HG02885 (cell line): ENCODE measurements around the gene DLGAP1.

Source experiments
- ATAC-seq: cut with Tn5 transposase; IDR thresholded peaks from one replicate; pipeline ENCODE4 v1.9.1; 2021; ENCODE audit warnings: mild to moderate bottlenecking; ENCODE audit not compliant: unreplicated experiment, poor library complexity

The DLGAP1 gene

GRCh38 chr18:3538954-3539617, 916.0 kb downstream of the DLGAP1 start:
- no peak for ATAC-seq

GRCh38 chr18:3538456-3538855, 916.7 kb downstream of the DLGAP1 start:
- ATAC-seq: no peak

DNA sequence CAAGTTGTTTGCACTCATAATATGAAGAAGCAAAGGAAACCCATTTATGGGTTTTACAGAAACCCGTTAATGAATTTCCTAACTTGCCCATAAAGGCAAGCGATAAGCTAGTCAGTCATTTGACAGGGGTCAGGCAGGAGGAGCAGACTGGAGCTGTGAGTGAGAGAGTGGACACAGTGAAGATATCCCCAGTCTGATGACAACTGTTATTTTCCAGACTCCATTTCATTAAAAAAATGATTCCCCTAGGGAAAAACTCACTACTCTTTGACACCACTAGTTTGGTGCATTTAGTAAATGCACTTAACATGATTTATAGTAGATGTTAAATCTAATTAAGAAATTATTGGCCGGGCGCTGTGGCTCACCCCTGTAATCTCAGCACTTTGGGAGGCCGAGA, 924.3 kb downstream of the DLGAP1 start:
- ATAC-seq: no peak

DNA sequence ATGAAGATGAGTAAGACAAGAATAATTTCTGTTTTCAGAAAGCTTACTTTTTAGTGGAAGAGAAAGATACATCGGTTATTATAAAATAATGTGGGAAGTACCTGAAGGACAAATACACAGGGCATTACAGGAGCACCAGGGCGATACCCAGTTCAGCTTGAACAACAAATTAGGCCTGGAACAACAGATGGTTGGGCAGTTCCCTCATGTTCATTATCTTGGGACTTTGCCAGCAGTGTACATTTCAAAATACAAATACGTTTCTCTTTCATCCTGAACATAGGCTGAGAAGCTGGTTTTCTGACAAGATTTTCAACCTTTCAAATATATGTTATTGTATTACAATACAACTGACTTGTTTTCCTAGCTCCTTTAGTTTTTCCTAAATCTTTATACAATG, 925.5 kb downstream of the DLGAP1 start:
- ATAC-seq: no peak

- ATAC-seq: no peak
Measured at GRCh38 chr18:3529077-3529476, 926.0 kb downstream of the DLGAP1 start.

DNA sequence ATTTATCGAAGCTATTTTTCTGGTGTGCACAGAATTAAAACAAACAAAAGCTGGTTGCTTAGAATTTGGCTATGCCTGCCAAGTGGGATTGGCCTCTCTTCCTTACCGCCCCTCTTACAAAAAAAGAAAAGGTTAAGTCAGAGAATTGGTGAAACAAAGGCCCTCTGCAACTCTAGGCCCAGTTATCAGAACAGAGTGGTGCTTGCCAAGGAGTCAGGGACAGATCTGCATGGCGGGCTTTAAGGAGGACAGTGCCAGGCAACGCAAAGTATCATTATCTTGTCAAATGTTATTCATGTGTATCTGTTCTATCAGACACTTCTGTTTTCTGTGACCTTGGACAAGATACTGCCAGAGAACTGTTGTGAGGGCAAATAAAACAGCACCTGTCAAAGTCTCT, 926.9 kb downstream of the DLGAP1 start:
- no peak for ATAC-seq

- ATAC-seq: peak; percentile 46
Measured at GRCh38 chr18:3526421-3527354, 928.4 kb downstream of the DLGAP1 start.

- ATAC-seq: peak; percentile 81
Measured at GRCh38 chr18:3525870-3526420, 929.2 kb downstream of the DLGAP1 start.

DNA sequence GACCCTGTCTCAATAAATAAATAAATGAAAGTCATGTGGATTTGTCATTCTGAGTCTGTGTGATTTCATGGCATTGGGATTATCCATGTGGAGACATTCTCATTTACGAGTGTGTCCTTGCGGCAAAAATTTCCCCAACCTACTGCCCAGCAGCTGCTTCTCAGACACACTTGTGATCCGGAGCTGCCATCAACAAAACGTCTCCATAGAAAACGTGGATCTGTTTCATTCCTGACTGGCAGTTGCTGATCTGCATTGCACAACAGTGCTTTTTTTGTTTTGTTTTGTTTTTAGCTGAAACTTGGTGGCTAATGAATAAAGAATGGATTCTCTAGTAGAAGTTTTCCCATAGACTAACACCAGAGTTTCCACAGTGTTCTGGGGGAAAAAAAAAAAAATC, 930.4 kb downstream of the DLGAP1 start:
- ATAC-seq: no peak

DNA sequence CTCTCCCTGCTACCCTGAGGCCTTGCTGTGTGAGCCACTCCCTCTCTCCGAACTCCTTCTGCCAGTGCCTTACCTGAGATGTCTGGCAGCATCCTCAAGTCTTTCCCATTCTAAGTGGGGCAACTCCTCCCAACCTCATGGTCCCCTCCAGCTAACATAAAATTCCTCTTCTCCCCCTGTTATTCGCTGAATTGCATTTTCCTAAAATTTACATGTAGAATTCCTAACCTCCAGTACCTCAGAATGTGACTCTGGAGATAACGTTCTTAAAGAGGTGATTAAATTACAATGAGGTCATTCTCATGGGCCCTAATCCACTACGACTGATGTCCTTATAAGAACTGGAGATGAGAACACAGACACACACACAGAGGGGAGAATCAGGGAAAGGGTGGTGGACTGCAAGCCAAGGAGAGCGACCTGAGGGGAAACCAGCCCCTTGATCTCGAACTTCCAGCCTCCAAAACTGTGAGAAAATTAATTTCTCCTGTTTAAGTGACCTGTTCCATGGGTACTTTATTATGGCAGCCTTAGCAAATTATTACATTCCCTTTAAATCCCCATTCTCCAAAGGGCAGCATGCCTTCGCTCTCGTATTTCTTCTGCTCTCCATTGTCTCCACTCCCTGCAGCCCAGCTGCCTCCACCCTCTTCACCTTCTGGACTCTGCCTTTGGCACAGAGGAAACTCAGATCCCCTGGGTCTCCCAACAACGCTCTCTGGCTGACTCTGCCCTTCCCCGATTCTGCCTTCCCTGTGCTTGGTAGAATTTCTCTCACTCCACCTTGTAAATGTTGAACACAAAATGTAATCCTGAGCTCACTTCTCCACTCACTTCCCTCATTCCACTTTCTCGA, 934.6 kb downstream of the DLGAP1 start:
- no peak for ATAC-seq

DNA sequence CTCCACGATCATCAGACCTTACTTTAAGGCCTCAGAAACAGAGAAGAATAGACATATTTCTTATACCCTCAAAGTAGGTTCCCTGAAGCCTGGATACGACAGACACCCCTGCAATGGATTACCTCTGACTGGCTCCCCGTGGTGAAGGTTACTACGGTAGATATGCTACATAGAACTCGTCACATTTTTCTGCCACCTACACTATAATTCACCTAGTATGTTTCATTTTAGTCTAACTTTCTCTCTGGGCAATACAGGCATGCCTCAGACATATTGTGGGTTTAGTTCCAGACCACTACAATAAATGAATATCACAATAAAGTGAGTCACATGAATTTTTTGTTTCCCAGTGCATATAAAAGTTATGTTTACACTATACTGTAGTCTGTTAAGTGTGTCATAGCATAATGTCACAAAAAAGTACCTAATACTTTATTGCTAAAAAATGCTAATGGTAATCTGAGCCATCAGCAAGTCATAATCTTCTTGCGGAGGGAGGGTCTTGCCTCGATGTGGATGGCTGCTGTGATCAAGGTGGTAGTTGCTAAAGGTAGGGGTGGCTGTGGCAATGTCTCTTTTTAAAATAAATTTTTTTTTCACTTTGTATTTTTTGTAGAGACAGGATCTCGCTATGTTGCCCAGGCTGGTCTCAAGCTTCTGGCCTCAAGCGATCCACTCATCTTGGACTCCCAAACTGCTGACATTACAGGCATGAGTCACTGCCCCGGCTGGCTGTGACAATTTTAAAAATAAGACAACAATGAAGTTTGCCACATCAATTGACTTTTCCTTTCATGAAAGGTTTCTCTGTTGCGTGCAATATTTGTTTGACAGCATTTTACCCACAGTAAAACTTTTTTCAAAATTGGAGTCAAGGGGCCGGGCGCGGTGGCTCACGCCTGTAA, 940.5 kb downstream of the DLGAP1 start:
- no peak for ATAC-seq

- peak; percentile 92 for ATAC-seq
Measured at GRCh38 chr18:3513481-3513880, 941.6 kb downstream of the DLGAP1 start.

- no peak for ATAC-seq
Measured at GRCh38 chr18:3511980-3512379, 943.1 kb downstream of the DLGAP1 start.

- ATAC-seq: no peak
Measured at GRCh38 chr18:3510896-3511295, 944.2 kb downstream of the DLGAP1 start.

DNA sequence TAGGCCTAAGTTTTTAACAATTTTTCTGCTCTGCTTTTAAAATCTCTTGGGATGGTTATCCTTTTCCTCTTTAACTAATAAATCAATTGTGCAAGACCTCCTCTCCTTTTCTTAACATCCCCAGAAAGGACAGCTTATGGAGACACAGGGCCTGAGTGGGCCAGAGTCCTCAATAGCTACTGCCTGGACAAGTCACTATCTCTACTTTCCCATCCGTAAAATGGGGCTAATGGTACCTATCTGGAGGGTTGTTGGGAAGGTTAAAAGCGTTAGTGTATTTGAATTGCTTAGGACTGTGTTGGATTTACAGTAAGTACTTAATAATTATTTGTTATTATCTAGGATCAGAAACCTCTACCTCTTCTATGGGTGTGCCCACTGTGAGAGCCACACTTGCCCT, 945.1 kb downstream of the DLGAP1 start:
- ATAC-seq: no peak

DNA sequence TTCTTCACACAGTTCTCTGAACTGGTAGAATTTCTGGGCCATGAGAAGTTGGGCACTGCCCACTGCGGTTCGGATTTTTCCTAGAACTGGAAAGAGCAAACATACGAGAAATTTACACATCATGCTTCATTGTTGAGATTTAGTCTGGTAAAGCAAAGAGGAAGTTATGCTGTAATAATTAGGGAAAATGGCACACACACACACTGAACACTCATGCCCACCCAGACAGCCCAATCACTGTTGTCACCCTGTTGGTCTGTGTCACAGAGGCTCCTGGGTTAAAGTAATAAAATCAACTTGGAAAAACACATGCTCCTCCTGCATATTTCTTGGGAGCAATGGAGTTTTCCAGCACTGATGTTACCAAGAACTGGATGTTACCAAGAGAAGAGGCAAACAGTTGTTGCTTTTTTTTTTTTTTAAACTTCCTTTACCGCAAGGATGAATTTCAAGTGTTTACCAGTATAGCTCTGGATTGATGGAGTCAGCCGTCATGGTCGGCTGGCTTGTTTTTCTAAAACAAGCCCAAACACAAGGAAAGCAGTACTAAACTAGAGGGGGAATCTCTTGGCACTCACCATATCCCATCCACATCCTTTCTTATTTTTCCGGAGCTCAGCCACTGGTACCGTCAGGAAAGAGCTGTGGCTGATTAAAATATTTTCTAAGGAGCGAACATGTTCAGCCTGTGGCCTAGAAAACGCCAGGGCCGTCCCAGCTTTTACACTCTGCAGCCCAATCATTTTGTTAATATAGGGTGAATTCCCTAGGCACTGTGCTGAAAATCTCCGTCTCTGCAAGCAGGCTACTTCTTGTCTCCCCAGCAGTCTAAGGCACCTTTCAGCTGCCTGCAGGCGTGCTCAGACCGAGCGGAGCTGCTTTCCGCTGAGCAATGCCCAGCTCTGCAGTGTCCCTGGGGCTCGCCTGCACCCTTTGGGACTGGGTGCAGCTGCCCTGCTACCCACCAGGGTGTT, 946.2 kb downstream of the DLGAP1 start:
- no peak for ATAC-seq

DNA sequence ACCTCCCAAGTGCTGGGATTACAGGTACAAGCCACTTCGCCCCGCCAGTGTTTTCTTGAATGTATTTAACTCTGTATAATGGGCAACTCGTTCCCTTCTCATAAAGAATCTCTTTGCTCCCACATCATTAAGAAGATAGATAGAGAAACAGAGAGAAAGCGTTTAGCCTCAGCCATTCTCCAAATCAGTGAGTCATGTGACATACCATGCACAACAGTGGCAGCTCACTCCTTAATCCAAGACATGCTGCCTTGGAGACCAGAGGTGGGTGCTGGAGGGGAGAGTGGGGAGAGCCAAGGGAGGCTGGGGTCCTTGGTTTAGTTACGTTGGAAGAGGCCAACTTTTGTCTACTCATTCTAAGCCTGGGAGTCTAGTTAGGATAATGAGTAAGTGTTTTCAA, 950.5 kb downstream of the DLGAP1 start:
- ATAC-seq: no peak

GRCh38 chr18:3502650-3503049, 952.5 kb downstream of the DLGAP1 start:
- ATAC-seq: no peak
